Measurements from ENCODE around the gene RAD51B. TPM values are rescaled to one million over a fixed set of nuclear protein-coding genes. Genes with fewer than 3 reads are reported as not detected.

Gene RAD51B
- total RNA-seq, 5 donors from 2014 or later (not counting 1 experiment from before 2014, with no cell fraction given), result 25.4 to 47.9 (median 30.0) TPM

- Mint-ChIP-seq H3K36me3 (peaks cover 2% of the 10 kb centered on the region), H3K27me3 (no peaks in the 10 kb centered on the region), H3K9me3 (no peaks in the 10 kb centered on the region), H3K4me1 (no peaks in the 10 kb centered on the region), H3K4me3 (no peak overlapping the region), H3K27ac (no peak overlapping the region)
- POLR2A ChIA-PET, result no interaction called here
- CTCF ChIA-PET, result interaction anchor here in 1 of 2 donors (1.6 kb wide), 1 partner anchor 17 kb away, joined by 3 read pairs; no protein-coding TSS in a partner anchor
- Histone ChIP-seq H3K9me3 (no peaks in the 10 kb centered on the region), H3K36me3 (ENCODE audit: control insufficient read depth in 2 of 2, extremely low read depth in 1 of 2, insufficient read depth in 1 of 2, low read length in 1 of 2) (no peaks in the 10 kb centered on the region), H3K27ac (ENCODE audit: low read length) (no peak overlapping the region), H3K4me3 (ENCODE audit: control insufficient read depth in 1 of 2, extremely low read depth in 1 of 2, low read length in 1 of 2) (no peak overlapping the region), H3K4me1 (ENCODE audit: control insufficient read depth in 1 of 2, extremely low read depth in 1 of 2, insufficient read depth in 2 of 2, low read length in 2 of 2) (no peaks in the 10 kb centered on the region), H3K27me3 (replicated peaks in 1 of 2; ENCODE audit: control insufficient read depth in 2 of 2, extremely low read depth in 1 of 2, insufficient read depth in 2 of 2, low read length in 1 of 2) (no peaks in the 10 kb centered on the region)
- DNase-seq, result no peak
- no CpG with 5 or more reads among the region's 3 CpGs for WGBS (ENCODE audit: insufficient coverage)
- no peak for ATAC-seq (replicated peaks in 1 of 4)
Measured at GRCh38 chr14:68230202-68230949, 410.8 kb downstream of the RAD51B start.

GRCh38 chr14:68230950-68231717 lies 411.6 kb downstream of the RAD51B start:
- no peak overlapping the region for H3K4me3 ChIP-seq (ENCODE audit: control insufficient read depth in 1 of 2, extremely low read depth in 1 of 2, low read length in 1 of 2)
- DNase-seq, result no peak
- Mint-ChIP-seq H3K4me1 (no peaks in the 10 kb centered on the region), H3K4me3 (no peak overlapping the region), H3K36me3 (peaks cover 5% of the 10 kb centered on the region), H3K27ac (no peak overlapping the region), H3K9me3 (no peaks in the 10 kb centered on the region), H3K27me3 (no peaks in the 10 kb centered on the region)
- no peaks in the 10 kb centered on the region for H3K27me3 ChIP-seq (replicated peaks in 1 of 2; ENCODE audit: control insufficient read depth in 2 of 2, extremely low read depth in 1 of 2, insufficient read depth in 2 of 2, low read length in 1 of 2)
- no peaks in the 10 kb centered on the region for H3K9me3 ChIP-seq
- no peaks in the 10 kb centered on the region for H3K4me1 ChIP-seq (ENCODE audit: control insufficient read depth in 1 of 2, extremely low read depth in 1 of 2, insufficient read depth in 2 of 2, low read length in 2 of 2)
- no peak for ATAC-seq (replicated peaks in 1 of 4)
- no peak overlapping the region for H3K27ac ChIP-seq (ENCODE audit: low read length)
- ChIA-PET CTCF (interaction anchor here in 1 of 2 donors (1.6 kb wide), 1 partner anchor 17 kb away, joined by 3 read pairs; no protein-coding TSS in a partner anchor), POLR2A (no interaction called here)
- H3K36me3 ChIP-seq (ENCODE audit: control insufficient read depth in 2 of 2, extremely low read depth in 1 of 2, insufficient read depth in 1 of 2, low read length in 1 of 2), result no peaks in the 10 kb centered on the region
- 60% methylated on average over 1 of the region's 2 CpGs for WGBS (ENCODE audit: insufficient coverage)

- Mint-ChIP-seq H3K4me1 (no peaks in the 10 kb centered on the region), H3K4me3 (no peak overlapping the region), H3K9me3 (no peaks in the 10 kb centered on the region), H3K27ac (no peak overlapping the region), H3K36me3 (peaks cover 5% of the 10 kb centered on the region), H3K27me3 (no peaks in the 10 kb centered on the region)
- no peaks in the 10 kb centered on the region for H3K9me3 ChIP-seq
- H3K36me3 ChIP-seq (ENCODE audit: control insufficient read depth in 2 of 2, extremely low read depth in 1 of 2, insufficient read depth in 1 of 2, low read length in 1 of 2), result no peaks in the 10 kb centered on the region
- no peaks in the 10 kb centered on the region for H3K4me1 ChIP-seq (ENCODE audit: control insufficient read depth in 1 of 2, extremely low read depth in 1 of 2, insufficient read depth in 2 of 2, low read length in 2 of 2)
- no CpG with 5 or more reads among the region's 1 CpG for WGBS (ENCODE audit: insufficient coverage)
- ChIA-PET CTCF (interaction anchor here in 1 of 2 donors (1.6 kb wide), 1 partner anchor 16 kb away, joined by 3 read pairs; no protein-coding TSS in a partner anchor), POLR2A (no interaction called here)
- H3K27me3 ChIP-seq (replicated peaks in 1 of 2; ENCODE audit: control insufficient read depth in 2 of 2, extremely low read depth in 1 of 2, insufficient read depth in 2 of 2, low read length in 1 of 2), result no peaks in the 10 kb centered on the region
- DNase-seq, result no peak
- ATAC-seq (replicated peaks in 1 of 4), result no peak
- no peak overlapping the region for H3K4me3 ChIP-seq (ENCODE audit: control insufficient read depth in 1 of 2, extremely low read depth in 1 of 2, low read length in 1 of 2)
- no peak overlapping the region for H3K27ac ChIP-seq (ENCODE audit: low read length)
Measured at GRCh38 chr14:68231898-68232297, 412.3 kb downstream of the RAD51B start.

- POLR2A ChIA-PET, result no interaction called here
- Mint-ChIP-seq H3K36me3 (peaks cover 5% of the 10 kb centered on the region), H3K4me1 (no peaks in the 10 kb centered on the region), H3K27me3 (no peaks in the 10 kb centered on the region), H3K27ac (no peak overlapping the region), H3K9me3 (no peaks in the 10 kb centered on the region), H3K4me3 (no peak overlapping the region)
- H3K36me3 ChIP-seq (ENCODE audit: control insufficient read depth in 2 of 2, extremely low read depth in 1 of 2, insufficient read depth in 1 of 2, low read length in 1 of 2), result no peaks in the 10 kb centered on the region
- DNase-seq (no peak), ATAC-seq (replicated peaks in 1 of 4) (peak in 1 of 4 experiments; percentile 38)
- H3K27me3 ChIP-seq (replicated peaks in 1 of 2; ENCODE audit: control insufficient read depth in 2 of 2, extremely low read depth in 1 of 2, insufficient read depth in 2 of 2, low read length in 1 of 2), result no peaks in the 10 kb centered on the region
- CTCF ChIA-PET, result interaction anchor here in 1 of 2 donors (0.6 to 1.0 kb wide), 2 partner anchors 19 to 339 kb away, joined by 3 read pairs; no protein-coding TSS in a partner anchor
- no peak overlapping the region for H3K4me3 ChIP-seq (ENCODE audit: control insufficient read depth in 1 of 2, extremely low read depth in 1 of 2, low read length in 1 of 2)
- no peak overlapping the region for H3K27ac ChIP-seq (ENCODE audit: low read length)
- H3K9me3 ChIP-seq, result no peaks in the 10 kb centered on the region
- H3K4me1 ChIP-seq (ENCODE audit: control insufficient read depth in 1 of 2, extremely low read depth in 1 of 2, insufficient read depth in 2 of 2, low read length in 2 of 2), result no peaks in the 10 kb centered on the region
- WGBS (ENCODE audit: insufficient coverage), result 56% methylated on average over 2 of the region's 2 CpGs
Measured at GRCh38 chr14:68232300-68233055, 412.9 kb downstream of the RAD51B start.

GRCh38 chr14:68233101-68233784 lies 413.7 kb downstream of the RAD51B start:
- Histone ChIP-seq H3K36me3 (ENCODE audit: control insufficient read depth in 2 of 2, extremely low read depth in 1 of 2, insufficient read depth in 1 of 2, low read length in 1 of 2) (no peaks in the 10 kb centered on the region), H3K27me3 (replicated peaks in 1 of 2; ENCODE audit: control insufficient read depth in 2 of 2, extremely low read depth in 1 of 2, insufficient read depth in 2 of 2, low read length in 1 of 2) (no peaks in the 10 kb centered on the region), H3K9me3 (no peaks in the 10 kb centered on the region), H3K4me1 (ENCODE audit: control insufficient read depth in 1 of 2, extremely low read depth in 1 of 2, insufficient read depth in 2 of 2, low read length in 2 of 2) (no peaks in the 10 kb centered on the region), H3K27ac (ENCODE audit: low read length) (no peak overlapping the region), H3K4me3 (ENCODE audit: control insufficient read depth in 1 of 2, extremely low read depth in 1 of 2, low read length in 1 of 2) (no peak overlapping the region)
- ChIA-PET POLR2A (no interaction called here), CTCF (interaction anchor here in 1 of 2 donors (0.6 to 1.0 kb wide), 2 partner anchors 18 to 338 kb away, joined by 3 read pairs; no protein-coding TSS in a partner anchor)
- Mint-ChIP-seq H3K9me3 (no peaks in the 10 kb centered on the region), H3K27ac (no peak overlapping the region), H3K4me3 (no peak overlapping the region), H3K27me3 (no peaks in the 10 kb centered on the region), H3K4me1 (no peaks in the 10 kb centered on the region), H3K36me3 (peaks cover 9% of the 10 kb centered on the region)
- no peak for DNase-seq
- ATAC-seq (replicated peaks in 1 of 4), result no peak
